Dedifferentiated amniotic fluid mesenchymal stem cell (primary cell): ENCODE results near the gene NLGN2.
"Not testable (repeated sequence)": the region's sequence is repeated elsewhere in the genome, so short reads cannot be mapped to it uniquely, and the experiment has no call there.

Source experiments
- DNase-seq: peaks from one replicate; pipeline ENCODE4 v3.0.0-alpha.2; 2016; ENCODE audit errors: extremely low spot score

NLGN2 gene

GRCh38 chr17:7407485-7408251 lies at the start of gene NLGN2:
Gene NLGN2 (plus strand): TSS chr17:7407845. CDS start chr17:7408256, 411 bp downstream.
- no peak for DNase-seq

- DNase-seq, result no peak
Observed at GRCh38 chr17:7361906-7362305, 45.7 kb upstream of the NLGN2 start.

- DNase-seq, result no peak
Observed at GRCh38 chr17:7363311-7363710, 44.3 kb upstream of the NLGN2 start.

GRCh38 chr17:7365963-7366362 lies 41.7 kb upstream of the NLGN2 start:
- not testable (repeated sequence) for DNase-seq

GRCh38 chr17:7367083-7367482 lies 40.6 kb upstream of the NLGN2 start:
- no peak for DNase-seq

- DNase-seq, result no peak
Observed at GRCh38 chr17:7367918-7368598, 39.6 kb upstream of the NLGN2 start.

- DNase-seq, result not testable (repeated sequence)
Observed at GRCh38 chr17:7368599-7368994, 39.0 kb upstream of the NLGN2 start.

- DNase-seq, result no peak
Observed at GRCh38 chr17:7369825-7370224, 37.8 kb upstream of the NLGN2 start.

- no peak for DNase-seq
Observed at GRCh38 chr17:7370853-7371252, 36.8 kb upstream of the NLGN2 start.

GRCh38 chr17:7374353-7374752 lies 33.3 kb upstream of the NLGN2 start:
- DNase-seq, result no peak

- DNase-seq, result no peak
Observed at GRCh38 chr17:7379134-7379533, 28.5 kb upstream of the NLGN2 start.

GRCh38 chr17:7380321-7380720 lies 27.3 kb upstream of the NLGN2 start:
- no peak for DNase-seq

GRCh38 chr17:7380855-7381683 lies 26.6 kb upstream of the NLGN2 start, which contains the start of gene TNK1:
Gene TNK1 (plus strand): TSS chr17:7381089. CDS start chr17:7382927, 1,838 bp downstream.
- no peak for DNase-seq

GRCh38 chr17:7382901-7383300 lies 24.7 kb upstream of the NLGN2 start:
- no peak for DNase-seq

GRCh38 chr17:7383371-7383741 lies 24.3 kb upstream of the NLGN2 start:
- no peak for DNase-seq

- DNase-seq, result no peak
Observed at GRCh38 chr17:7383742-7384488, 23.7 kb upstream of the NLGN2 start.

- no peak for DNase-seq
Observed at GRCh38 chr17:7384489-7385081, 23.1 kb upstream of the NLGN2 start.

GRCh38 chr17:7388856-7389255 lies 18.8 kb upstream of the NLGN2 start:
- no peak for DNase-seq

- no peak for DNase-seq
Observed at GRCh38 chr17:7389924-7390910, 17.4 kb upstream of the NLGN2 start.

- DNase-seq, result no peak
Observed at GRCh38 chr17:7391307-7391706, 16.3 kb upstream of the NLGN2 start.
